Amniotic epithelial cell (primary cell): ENCODE results near the gene TBL3.
"Not testable (repeated sequence)": the region's sequence is repeated elsewhere in the genome, so short reads cannot be mapped to it uniquely, and the experiment has no call there.

Source experiments
- DNase-seq: peaks from one replicate; pipeline ENCODE4 v3.0.0-alpha.2; 2010; ENCODE audit warnings: low read depth

TBL3 gene

DNA sequence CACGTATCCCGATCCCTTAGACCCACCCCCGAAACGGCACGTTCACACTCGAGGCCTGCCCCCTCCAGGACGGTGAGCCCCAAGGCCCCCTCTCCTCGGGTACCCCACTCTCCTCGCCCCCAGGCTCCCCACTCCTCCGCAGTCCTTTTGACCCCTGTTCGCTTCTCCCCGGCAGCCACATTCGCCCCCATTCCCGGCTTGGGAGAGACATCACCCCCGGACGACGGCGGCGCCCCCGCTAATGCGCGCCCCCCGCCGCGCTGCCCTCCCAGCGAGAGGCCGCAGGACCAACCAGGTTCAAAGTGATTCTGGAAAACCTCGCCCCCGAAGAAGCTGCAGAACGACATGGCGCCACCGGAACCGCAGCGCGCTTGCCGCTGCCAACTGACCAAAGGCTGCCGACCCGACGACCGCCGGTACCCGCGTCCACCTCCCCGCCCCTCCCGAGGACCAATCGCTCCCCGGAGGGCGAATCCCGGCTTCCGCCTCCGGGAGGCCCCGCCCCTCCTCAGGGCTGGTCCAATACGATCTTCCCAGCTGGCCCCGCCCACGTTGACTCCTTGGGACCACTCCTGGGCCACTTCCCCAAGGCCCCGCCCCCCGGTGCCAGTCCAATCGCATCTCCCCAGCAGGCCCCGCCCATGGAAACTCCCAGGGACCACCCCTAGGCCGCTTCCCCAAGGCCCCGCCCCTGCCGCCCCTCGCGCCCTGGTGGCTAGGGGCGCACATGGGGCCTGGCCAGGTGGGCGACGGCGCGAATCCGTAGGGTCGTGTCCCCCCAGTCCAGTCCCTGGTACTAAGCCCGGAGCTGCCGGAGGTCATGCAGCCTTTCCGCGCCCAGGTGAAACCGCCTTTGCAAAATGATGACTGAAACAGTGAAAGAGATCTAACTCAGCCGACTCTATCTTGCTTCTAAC lies 28.8 kb upstream of the TBL3 start, which contains the start of gene MSRB1:
MSRB1 (minus strand) TSS at position 390 of the 917 bp plus-strand sequence; CDS start at position 347, 43 bp downstream.
- DNase-seq: peak; percentile 96

DNA sequence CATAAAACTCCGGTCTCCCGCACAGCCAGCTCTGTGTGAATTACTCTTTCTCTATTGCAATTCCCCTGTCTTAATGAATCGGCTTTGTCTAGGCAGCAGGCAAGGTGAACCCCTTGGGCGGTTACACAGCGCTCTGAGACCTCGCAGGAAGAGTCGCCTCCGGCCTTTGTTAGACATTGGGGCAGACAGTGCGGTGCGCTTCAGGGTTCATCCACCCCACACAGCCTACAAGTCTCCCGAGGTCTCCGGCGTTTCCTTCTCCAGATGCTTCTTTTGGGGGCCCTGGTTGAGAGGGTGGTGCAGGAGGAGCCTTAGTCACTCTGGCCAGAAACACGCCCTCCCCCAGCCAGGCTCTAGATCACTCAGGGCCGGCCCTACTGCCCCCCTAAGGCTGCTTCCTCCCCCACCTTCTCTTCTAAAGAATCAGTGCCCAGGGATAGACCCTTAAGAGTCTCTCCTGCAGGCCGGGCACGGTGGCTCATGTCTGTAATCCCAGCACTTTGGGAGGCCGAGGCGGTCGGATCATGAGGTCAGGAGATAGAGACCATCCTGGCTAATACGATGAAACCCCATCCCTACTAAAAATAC lies 27.1 kb upstream of the TBL3 start:
- no peak for DNase-seq

DNA sequence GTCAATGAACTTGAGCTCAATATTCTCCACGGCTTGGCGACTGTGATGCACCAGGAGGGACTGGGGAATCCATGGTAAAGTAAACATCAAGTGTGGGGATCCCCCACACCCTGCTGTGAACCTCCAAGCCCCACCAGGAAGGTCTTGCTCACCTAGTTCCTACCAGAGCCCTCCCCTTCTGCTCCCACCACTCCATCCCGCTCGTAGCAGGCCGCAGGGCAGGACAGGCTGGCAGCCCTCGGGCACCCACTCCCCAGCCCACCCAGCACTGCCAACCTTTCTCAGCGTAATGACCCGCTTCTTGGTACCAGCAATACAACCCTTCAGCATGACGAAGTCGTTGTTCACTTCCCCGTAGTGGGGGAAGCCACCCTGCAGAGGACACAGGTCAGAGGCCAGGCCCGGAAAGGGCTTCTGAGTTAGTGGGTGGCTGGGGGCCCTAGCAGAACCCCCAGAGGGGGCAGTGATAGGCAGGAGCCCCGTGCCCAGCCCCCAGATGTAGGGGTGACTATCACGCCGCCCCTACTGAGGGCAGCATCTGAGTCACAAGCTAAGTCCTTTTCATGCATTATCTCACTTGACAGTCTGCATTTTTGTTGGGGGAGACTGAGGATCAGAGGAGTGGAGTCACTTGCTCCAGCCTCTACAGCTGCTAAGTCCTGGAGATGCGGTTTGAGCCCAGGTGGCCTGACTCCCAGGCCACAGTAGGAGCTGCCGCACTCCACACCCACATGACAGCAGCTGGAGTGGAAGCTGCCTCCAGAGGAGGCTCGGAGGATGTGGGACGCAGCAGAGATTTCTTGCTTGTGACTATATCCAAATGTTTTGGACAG lies 26.1 kb upstream of the TBL3 start:
- DNase-seq: no peak

DNA sequence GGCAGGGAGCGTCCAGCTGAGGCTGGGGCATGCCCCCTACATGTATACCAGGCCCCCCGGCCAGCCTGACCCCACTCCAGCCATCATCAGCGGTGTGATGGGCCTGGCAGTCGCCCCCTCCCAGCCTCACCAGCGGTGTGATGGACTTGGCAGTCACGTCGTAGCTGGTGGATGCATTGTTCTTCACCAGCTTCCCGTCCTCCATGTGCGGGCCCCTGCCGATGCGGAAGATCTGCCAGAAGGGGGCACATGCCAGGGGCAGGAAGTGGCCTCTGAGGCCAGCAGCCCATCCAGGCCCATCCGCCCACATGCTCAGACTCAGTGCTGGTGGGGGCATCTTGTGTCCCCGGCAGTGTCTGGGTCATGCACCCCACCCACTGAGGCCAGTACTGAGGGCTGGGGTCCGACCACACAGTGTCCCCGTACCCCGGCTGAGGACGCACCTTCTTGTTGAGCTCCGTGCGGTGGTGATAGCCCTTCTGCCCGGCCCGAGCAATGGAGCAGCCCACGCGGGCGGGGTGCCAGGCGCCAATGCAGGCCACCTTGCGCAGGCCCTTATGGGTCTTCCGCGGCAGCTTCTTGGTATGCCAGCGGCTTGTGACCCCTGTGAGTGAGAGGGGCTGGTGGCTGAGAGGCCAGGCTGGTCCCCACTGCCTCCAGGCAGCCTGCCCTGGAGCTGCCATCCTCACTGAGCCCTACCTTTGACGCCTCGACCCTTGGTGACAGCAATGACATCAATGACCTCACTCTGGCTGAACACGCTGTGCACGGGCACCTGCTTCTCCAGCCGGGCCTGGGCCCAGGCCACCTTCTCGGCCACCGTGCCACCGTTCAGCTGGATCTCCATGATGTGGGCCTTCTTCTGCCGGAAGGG lies 25.1 kb upstream of the TBL3 start:
- DNase-seq: no peak

DNA sequence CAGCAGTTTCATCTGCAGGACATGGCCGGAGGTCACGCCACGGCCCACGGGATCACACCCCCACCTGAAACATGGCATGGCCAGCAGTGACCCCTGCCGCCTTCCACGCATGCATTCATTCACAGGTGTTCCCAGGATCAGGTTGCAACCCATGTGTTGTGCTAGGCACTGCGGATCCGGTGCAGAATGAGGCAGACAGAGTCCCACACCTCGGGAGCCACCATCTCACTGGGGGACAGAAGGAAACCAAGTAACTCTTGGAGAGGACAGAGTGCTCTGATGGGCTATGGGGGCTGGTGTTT lies 24.5 kb upstream of the TBL3 start:
- DNase-seq: no peak

DNA sequence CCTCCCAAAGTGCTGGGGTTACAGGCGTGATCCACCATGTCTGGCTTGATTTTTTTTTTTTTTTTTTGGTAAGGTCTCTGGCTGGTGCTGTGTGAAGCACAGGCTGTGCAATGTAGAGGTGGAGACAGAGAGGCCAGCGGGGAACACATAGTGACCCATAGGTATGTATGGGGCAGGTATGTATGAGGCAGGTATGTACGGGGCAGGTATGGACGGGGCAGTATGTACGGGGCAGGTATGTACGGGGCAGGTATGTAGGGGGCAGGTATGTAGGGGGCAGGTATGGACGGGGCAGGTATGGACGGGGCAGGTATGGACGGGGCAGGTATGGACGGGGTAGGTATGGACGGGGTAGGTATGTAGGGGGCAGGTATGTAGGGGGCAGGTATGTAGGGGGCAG lies 22.3 kb upstream of the TBL3 start:
- no peak for DNase-seq

DNA sequence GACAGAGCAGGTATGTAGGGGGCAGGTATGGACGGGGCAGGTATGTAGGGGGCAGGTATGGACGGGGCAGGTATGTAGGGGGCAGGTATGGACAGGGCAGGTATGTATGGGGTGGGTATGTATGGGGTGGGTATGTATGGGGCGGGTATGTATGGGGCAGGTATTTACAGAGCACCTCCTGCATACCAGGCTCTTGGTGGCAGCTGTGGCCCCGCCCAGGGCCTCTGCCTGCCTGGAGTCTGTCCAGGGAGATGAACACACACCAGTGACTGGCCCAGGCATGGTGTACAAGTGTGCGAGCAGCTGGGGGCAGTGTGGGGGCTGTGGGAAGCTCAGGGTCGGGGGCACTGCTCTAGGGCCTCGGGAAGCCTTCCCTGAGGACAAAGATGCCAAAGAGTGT lies 21.8 kb upstream of the TBL3 start:
- no peak for DNase-seq

DNA sequence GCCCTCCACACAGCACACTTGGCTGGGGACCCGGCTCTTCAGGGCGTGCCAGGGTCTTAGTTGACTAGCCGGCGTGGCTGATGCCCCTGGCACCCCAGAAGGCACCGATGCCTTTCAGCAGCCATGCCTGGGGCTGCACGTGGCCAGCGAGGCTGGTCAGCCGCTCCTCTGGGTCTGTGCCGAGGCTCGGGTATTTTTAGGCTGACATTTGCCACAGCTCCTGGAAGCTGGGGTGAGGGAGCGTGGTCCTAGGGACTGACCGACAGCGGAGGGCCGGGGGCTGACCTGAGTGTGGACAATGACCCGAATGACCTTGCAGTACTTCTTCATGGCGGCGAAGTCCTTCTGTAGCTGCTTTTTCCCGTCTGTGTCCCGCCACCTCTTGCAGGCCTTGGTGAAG lies 21.3 kb upstream of the TBL3 start:
- DNase-seq: no peak

DNA sequence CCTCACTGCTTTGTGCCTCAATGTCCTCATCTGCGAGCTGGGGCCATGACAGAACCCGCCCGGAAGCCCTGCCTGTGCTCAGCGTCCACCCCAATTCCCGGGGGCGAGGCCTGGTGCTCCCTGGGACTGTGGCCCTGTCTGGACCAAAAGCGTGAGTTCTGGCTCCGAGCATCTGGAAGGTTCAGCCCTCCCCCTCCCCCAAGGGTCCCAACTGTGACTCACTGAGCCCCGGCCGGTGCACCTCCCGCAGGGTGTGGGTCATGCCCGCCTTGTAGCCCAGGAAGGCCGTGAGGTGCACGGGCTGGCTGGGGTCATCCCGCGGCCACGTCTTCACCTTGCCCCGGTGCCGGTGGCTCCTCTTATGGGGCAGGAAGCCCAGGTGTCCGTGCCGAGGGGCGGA lies 18.1 kb upstream of the TBL3 start:
- DNase-seq: no peak

DNA sequence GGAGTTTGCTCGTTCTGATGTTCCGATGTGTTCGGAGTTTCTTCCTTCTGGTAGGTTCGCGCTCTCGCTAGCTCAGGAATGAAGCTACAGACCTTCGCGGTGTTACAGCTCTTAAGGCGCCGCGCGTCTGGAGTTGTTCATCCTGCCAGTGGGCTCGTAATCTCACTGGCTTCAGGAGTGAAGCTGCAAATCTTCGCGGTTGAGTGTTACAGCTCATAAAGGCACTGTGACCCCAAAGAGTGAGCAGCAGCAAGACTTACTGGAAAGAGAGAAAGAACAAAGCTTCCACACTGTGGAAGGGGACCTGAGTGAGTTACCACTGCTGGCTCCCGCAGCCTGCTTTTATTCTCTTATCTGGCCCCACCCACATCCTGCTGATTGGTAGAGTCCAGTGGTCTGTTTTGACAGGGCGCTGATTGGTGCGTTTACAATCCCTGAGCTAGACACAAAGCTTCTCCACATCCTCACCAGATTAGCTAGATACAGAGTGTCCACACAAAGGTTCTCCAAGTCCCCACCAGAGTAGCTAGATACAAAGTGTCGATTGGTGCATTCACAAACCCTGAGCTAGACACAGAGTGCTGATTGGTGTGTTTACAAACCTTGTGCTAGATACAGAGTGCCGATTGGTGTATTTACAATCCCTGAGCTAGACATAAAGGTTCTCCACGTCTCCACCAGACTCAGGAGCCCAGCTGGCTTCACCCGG lies 14.3 kb upstream of the TBL3 start:
- not testable (repeated sequence) for DNase-seq

DNA sequence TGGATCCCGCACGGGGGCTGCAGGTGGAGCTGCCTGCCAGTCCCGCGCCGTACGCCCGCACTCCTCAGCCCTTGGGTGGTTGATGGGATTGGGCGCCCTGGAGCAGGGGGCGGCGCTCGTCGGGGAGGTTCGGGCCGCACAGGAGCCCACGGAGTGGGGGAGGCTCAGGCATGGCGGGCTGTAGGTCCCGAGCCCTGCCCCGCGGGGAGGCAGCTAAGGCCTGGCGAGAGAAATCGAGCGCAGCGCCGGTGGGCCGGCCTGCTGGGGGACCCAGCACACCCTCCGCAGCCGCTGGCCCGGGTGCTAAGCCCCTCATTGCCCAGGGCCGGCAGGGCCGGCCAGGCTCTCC lies 13.7 kb upstream of the TBL3 start:
- DNase-seq: not testable (repeated sequence)

DNA sequence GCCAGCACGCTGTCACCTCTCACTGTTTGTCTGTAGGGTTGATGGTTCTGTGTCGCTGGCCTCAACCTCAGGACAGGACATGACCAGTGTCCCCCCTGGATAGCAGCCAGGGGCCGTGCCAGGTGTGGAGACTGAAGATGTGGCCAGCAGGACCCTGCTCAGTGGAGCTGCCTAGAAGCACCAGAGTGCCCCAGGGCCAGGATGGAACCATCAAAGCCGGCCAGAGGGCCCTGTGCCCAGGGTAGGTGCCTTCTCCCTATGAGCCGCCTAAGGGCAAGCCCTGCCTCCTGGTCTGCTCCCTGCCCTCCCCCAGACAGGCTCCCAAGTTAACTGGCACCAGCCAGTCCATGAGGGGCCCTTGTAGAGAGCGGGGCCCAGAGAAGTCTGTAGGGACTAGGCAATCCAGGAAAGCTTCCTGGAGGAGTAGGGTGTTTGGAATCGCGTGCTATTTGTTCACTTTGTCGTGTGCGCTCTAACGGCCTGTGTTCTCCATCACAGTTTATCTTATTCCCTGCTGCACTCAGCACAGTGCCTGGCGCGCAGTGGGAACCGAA lies 13.1 kb upstream of the TBL3 start:
- no peak for DNase-seq

DNA sequence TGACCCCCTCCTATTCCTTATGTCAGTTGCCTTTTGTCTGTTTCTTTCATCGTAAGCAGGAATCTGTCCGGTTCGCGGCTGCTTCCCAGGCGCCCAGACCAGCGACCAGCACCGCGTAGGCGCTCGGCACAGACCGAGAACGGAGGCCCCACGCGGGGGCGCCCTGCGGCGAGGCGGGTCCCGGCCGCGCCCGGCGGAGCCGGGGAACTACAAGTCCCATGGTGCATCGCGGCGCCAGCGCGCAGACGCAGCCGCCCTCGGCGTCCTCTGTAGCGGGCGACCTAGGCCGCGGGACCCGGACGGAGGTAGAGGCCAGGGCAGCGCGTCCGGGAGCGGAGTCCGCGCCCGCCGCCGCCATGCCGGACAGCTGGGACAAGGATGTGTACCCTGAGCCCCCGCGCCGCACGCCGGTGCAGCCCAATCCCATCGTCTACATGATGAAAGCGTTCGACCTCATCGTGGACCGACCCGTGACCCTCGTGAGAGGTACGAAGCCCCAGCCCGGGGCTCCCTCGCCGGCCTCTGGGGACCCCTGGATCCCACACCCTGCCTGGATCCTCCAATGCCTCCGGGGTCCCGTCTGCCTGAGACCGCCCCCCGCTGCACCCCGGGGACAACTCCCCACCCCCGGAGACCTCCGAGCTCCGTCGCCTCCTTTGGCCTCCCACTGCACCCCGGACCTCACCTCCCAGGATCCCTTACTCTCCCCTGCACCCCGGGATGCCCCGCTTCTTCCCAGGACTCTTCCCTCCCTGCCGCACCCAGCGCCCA lies 12.4 kb upstream of the TBL3 start, which contains the start of gene NDUFB10:
NDUFB10 (plus strand) TSS at position 270 of the 771 bp plus-strand sequence; CDS start at position 357, 87 bp downstream.
- DNase-seq: peak; percentile 86

DNA sequence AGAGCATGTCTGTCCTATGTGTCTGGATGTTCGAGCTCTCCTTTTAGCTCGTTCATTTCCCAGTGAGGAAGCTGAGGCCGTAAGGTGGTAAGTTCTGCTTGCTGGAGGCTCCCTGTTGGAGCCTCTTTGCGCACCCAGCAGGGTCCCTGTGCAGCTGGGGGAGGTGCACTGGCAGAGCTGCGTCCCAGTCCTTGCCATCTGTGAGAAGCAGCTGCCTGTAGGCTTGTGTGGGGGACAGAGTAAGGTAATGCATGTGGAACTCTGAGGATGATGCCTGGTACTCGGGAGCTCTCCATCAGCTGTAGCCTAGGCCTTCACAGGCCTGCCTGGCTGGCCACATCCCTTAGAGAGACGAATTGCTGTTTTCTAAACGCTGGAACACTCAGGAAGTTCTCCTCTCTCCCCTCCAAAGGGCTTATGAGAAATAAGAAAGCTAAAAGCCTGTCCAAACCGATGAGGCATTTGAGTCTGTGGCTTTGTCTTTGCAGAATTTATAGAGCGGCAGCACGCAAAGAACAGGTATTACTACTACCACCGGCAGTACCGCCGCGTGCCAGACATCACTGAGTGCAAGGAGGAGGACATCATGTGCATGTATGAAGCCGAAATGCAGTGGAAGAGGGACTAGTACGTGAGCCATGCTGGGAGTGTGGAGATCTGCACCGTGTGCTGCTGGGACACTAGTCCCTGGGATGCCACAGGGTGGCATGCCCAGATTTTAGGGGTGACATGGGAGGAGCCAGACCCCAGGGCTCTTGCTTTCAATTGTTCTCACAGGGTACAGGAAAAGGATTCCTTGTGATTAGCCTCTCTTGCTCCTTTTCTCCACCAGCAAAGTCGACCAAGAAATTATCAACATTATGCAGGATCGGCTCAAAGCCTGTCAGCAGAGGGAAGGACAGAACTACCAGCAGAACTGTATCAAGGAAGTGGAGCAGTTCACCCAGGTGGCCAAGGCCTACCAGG lies 10.9 kb upstream of the TBL3 start:
- DNase-seq: peak; percentile 43

DNA sequence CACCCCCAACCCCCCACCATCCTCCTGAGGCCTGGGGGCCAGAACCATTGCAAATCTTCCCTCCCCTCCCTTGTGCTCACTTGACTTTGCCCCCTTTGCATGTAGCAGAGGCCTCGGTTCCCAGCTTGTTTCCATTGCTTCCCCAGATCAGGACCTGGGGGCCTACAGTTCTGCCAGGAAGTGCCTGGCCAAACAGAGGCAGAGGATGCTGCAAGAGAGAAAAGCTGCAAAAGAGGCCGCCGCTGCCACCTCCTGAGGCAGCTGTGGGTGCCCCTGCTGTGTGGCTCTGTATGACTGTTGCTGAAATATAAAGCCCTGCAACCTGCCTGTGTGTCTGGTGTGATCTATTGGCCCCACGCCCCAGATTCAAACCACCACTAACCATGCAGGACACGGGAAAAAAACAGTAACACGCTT lies 10.2 kb upstream of the TBL3 start:
- no peak for DNase-seq

DNA sequence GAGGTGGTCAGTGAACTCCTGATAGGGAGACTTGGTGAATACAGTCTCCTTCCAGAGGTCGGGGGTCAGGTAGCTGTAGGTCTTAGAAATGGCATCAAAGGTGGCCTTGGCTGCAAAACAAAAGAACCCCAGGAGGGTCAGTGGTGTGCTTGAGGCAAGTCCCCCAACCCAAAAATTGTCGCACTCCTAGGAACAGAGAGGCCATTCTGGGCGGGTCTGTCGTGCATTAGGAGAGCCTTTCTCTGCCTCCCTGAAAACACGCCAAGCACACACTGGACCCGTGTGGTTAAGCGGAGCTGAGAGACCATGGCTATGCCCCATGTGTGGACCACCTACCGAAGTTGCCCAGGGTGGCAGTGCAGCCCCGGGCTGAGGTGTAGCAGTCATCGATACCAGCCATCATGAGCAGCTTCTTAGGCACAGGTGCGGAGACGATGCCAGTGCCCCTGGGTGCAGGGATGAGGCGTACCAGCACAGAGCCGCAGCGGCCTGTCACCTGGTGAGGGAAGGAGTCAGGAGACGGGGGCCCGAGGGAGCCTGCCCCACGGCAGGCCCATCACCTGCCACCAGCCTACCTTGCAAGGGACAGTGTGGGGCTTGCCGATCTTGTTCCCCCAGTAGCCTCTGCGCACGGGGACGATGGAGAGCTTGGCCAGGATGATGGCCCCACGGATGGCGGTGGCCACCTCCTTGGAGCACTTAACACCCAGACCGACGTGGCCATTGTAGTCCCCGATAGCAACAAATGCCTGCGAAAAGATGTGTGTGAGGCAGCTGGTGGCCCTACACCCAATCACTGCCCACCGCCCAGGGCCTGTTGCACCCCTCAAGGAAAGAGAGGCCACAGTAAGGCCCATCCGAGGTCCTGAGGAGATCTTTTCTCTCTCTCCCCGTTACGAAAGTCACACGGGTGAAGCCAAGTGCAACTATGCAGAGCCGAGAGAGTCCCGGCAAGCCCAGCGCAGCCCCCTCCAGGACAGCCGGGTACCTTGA lies 9.4 kb upstream of the TBL3 start:
- not testable (repeated sequence) for DNase-seq

DNA sequence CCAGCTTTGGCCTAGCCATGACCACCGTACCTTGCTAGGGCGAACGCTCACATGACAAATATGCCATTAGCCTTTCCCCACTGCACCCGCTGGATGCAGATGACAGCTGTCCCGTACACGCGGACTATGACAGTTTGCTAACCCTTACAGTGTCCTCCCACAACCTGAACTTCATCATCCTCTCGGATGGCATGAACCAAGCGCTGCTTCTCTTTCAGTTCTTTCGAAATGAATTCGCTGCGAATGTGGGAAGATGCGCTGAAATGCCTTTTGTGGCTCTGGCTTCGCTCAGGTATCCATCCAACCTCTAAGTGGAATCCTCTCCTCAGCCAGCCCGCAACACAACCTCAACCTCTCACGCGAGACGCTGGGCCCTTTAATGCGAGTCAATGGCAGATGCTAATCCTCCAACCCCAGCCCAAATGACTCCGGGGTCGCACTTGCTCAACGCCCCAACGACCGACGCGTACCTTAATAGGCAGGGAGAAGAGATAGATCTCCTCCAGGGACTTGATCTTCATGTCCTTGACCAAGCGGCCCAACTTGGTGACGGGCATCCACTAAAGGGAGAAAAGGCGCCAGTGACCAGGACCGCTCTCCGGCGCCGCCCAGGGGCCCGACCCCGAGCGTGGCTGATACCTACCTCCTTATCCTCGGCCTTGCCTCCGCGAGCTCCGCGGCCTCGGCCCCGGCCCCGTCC lies 7.9 kb upstream of the TBL3 start:
- DNase-seq: peak; percentile 35
